Body of pancreas (tissue), 4 donors: ENCODE data around the gene DFFB. TPM values are rescaled to one million over a fixed set of nuclear protein-coding genes. Genes with fewer than 3 reads are reported as not detected.

Source experiments
- ATAC-seq: fragments of 150-250 bp; one replicate; pipeline ENCODE4 v1.9.1; 2016
- DNase-seq, 4 donors: peaks; one replicate each; pipeline ENCODE4 v3.0.0-alpha.2; 2019
- H3K27ac ChIP-seq, 4 donors: fragments of 200-600 bp; sonication (generic); 1 replicate in 3 of 4; 2 replicates in 1 of 4; pipeline versions ENCODE4 v1.5.1 to v1.6.1; 2016 to 2019; ENCODE audit warnings: mild to moderate bottlenecking in 1 of 4, mixed read lengths in 1 of 4, moderate library complexity in 1 of 4
- H3K27me3 ChIP-seq, 2 donors: fragments of 200-600 bp; sonication (generic); one replicate each; pipeline ENCODE4 v1.6.0; 2016; ENCODE audit warnings: mild to moderate bottlenecking in 1 of 2
- H3K36me3 ChIP-seq, 2 donors: fragments of 200-600 bp; sonication (generic); replicated peaks in 1 of 2; 2 replicates each; pipeline ENCODE4 v1.5.1; 2016; ENCODE audit warnings: low read depth in 2 of 2; ENCODE audit not compliant: insufficient read depth in 1 of 2
- H3K4me1 ChIP-seq: fragments of 200-600 bp; sonication (generic); one replicate; pipeline ENCODE4 v1.6.0; 2016
- H3K4me3 ChIP-seq, 2 donors: fragments of 200-600 bp; sonication (generic); 1 replicate in 1 of 2; 2 replicates in 1 of 2; pipeline ENCODE4 v1.5.1; 2016 to 2019
- H3K9me3 ChIP-seq, 3 donors: fragments of 200-600 bp; sonication (generic); 1 replicate in 2 of 3; 2 replicates in 1 of 3; pipeline ENCODE4 v1.5.1; 2016
- CTCF ChIP-seq, 7 experiments: fragments of 450-650 bp in 4 of 7; fragments of 200-600 bp in 3 of 7; sonication (generic) in 3 of 7; IDR thresholded peaks; one replicate each; pipeline ENCODE4 v1.5.1; 2016 to 2019; ENCODE audit warnings: antibody characterized with exemption in 7 of 7
- POLR2A ChIP-seq, 3 donors: fragments of 450-650 bp; IDR thresholded peaks; one replicate each; pipeline ENCODE4 v1.6.1; 2016; ENCODE audit warnings: antibody characterized with exemption in 3 of 3, mild to moderate bottlenecking in 2 of 3
- WGBS, 2 donors: methylation state at CpG; one replicate each; pipeline ENCODE4 v1.1.5; 2017; 5-methylcytosine and 5-hydroxymethylcytosine counted together
- intact Hi-C: fragments of 100-400 bp; cut with DNase I; formaldehyde crosslinking; loops from one replicate; pipeline ENCODE4 v1.15.1; 2023
- total RNA-seq, 2 donors: library from RNA; depleted of rRNA; stranded (reverse); fragments of >200 nt; gene quantifications; one replicate each; pipeline ENCODE4 v1.1.0, GENCODE V29; 2016

The DFFB gene
- total RNA-seq, 2 donors from 2014 or later = 6.5 to 13.5 TPM

GRCh38 chr1:3924825-3925220 lies 67.5 kb downstream of the DFFB start:
- Histone ChIP-seq H3K36me3 (no peaks in the 10 kb centered on the region), H3K27ac (no peak overlapping the region), H3K27me3 (no peaks in the 10 kb centered on the region), H3K4me1 (no peaks in the 10 kb centered on the region), H3K9me3 (no peaks in the 10 kb centered on the region), H3K4me3 (no peak overlapping the region)
- 37 to 47% methylated on average over 3 of the region's 3 CpGs for WGBS, 2 donors
- ATAC-seq = no peak
- no peak for TF ChIP-seq CTCF (IDR thresholded peaks at IDR 0.05)
- TF ChIP-seq POLR2A (IDR thresholded peaks at IDR 0.05) = no peak
- DNase-seq = no peak
- intact Hi-C loops = no loop called here

- no peak for DNase-seq
- 64 to 78% methylated on average over 3 to 12 of the region's 12 CpGs for WGBS, 2 donors
- no peaks in the 10 kb centered on the region for H3K27me3 ChIP-seq
- no peaks in the 10 kb centered on the region for H3K4me1 ChIP-seq
- TF ChIP-seq POLR2A (IDR thresholded peaks at IDR 0.05) = no peak
- TF ChIP-seq CTCF (IDR thresholded peaks at IDR 0.05) = no peak
- H3K4me3 ChIP-seq = no peak overlapping the region
- H3K9me3 ChIP-seq = no peaks in the 10 kb centered on the region
- no peak overlapping the region for H3K27ac ChIP-seq
- intact Hi-C loops = no loop called here
- no peaks in the 10 kb centered on the region for H3K36me3 ChIP-seq
- no peak for ATAC-seq
Observed at GRCh38 chr1:3925256-3925655, 68.0 kb downstream of the DFFB start.

- Histone ChIP-seq H3K4me3 (no peak overlapping the region), H3K4me1 (no peaks in the 10 kb centered on the region), H3K36me3 (no peaks in the 10 kb centered on the region), H3K27me3 (no peaks in the 10 kb centered on the region), H3K27ac (no peak overlapping the region), H3K9me3 (no peaks in the 10 kb centered on the region)
- WGBS, 2 donors = 42 to 70% methylated on average over 8 of the region's 8 CpGs
- TF ChIP-seq CTCF (IDR thresholded peaks at IDR 0.05) (no peak), POLR2A (IDR thresholded peaks at IDR 0.05) (no peak)
- intact Hi-C loops = no loop called here
- ATAC-seq = no peak
- DNase-seq = no peak
Observed at GRCh38 chr1:3925762-3926161, 68.5 kb downstream of the DFFB start.

- no peak overlapping the region for H3K4me3 ChIP-seq
- H3K9me3 ChIP-seq = no peaks in the 10 kb centered on the region
- H3K27me3 ChIP-seq = no peaks in the 10 kb centered on the region
- intact Hi-C loops = no loop called here
- no peak for DNase-seq
- TF ChIP-seq POLR2A (IDR thresholded peaks at IDR 0.05) (no peak), CTCF (IDR thresholded peaks at IDR 0.05) (no peak)
- H3K27ac ChIP-seq = no peak overlapping the region
- H3K36me3 ChIP-seq = no peaks in the 10 kb centered on the region
- H3K4me1 ChIP-seq = no peaks in the 10 kb centered on the region
- ATAC-seq = no peak
Observed at GRCh38 chr1:3926956-3927355, 69.7 kb downstream of the DFFB start.

- intact Hi-C loops = no loop called here
- Histone ChIP-seq H3K4me1 (no peaks in the 10 kb centered on the region), H3K27me3 (no peaks in the 10 kb centered on the region), H3K4me3 (no peak overlapping the region), H3K9me3 (no peaks in the 10 kb centered on the region), H3K27ac (no peak overlapping the region), H3K36me3 (no peaks in the 10 kb centered on the region)
- no peak for DNase-seq
- ATAC-seq = no peak
- TF ChIP-seq POLR2A (IDR thresholded peaks at IDR 0.05) = no peak
- no peak for TF ChIP-seq CTCF (IDR thresholded peaks at IDR 0.05)
- 43 to 53% methylated on average over 5 to 11 of the region's 11 CpGs for WGBS, 2 donors
Observed at GRCh38 chr1:3928586-3928985, 71.3 kb downstream of the DFFB start.
